Stimulated activated effector memory CD8-positive, alpha-beta T cell treated with anti-CD3 and anti-CD28 coated beads, Interleukin-12 subunit alpha, Interleukin-12 subunit beta, amount 100 ng/mL, for 72 hours (primary cell): Measurements from ENCODE around the gene BTF3L4.

ENCODE experiments used
- ATAC-seq: fragments of 150-1000 bp; cut with Tn5 transposase; 2 replicates; pipeline ENCODE4 v1.10.0; 2021
- DNase-seq, 2 donors: peaks; one replicate each; pipeline ENCODE4 v3.0.0; 2021 to 2022; ENCODE audit warnings: low spot score in 2 of 2
- H3K27ac Mint-ChIP-seq: one replicate; pipeline ENCODE4 v1.8.0; 2022; ENCODE audit warnings: mild to moderate bottlenecking, mixed read lengths
- H3K36me3 Mint-ChIP-seq: one replicate; pipeline ENCODE4 v1.8.0; 2022; ENCODE audit warnings: mild to moderate bottlenecking, mixed read lengths
- H3K4me1 Mint-ChIP-seq: one replicate; pipeline ENCODE4 v1.8.0; 2022; ENCODE audit warnings: mixed read lengths
- H3K4me3 Mint-ChIP-seq: one replicate; pipeline ENCODE4 v1.8.0; 2022; ENCODE audit warnings: mild to moderate bottlenecking, mixed read lengths
- H3K9me3 Mint-ChIP-seq: one replicate; pipeline ENCODE4 v1.8.0; 2022; ENCODE audit warnings: mixed read lengths

The BTF3L4 gene

GRCh38 chr1:52139817-52140540 lies 83.9 kb downstream of the BTF3L4 start:
- Mint-ChIP-seq H3K4me3 (peak overlapping the region; percentile 65), H3K27ac (peak overlapping the region; percentile 70), H3K4me1 (peaks cover 31% of the 10 kb centered on the region), H3K36me3 (peaks cover 15% of the 10 kb centered on the region), H3K9me3 (no peaks in the 10 kb centered on the region)
- ATAC-seq (peak; percentile 88), DNase-seq (peak; percentile 26 to 61)
